H1 (cell line): ENCODE data around the gene STK39. TPM values are rescaled to one million over a fixed set of nuclear protein-coding genes. Genes with fewer than 3 reads are reported as not detected.

Source experiments
- CTCF ChIA-PET: fragments of 300-600 bp; sonication (Branson Sonifier 250); formaldehyde crosslinking; loops from one replicate; lab custom pipeline; 2021; ENCODE audit not compliant: partially characterized antibody; lab: Charles Lee
- POLR2A ChIA-PET: fragments of 300-600 bp; sonication (Branson Sonifier 250); formaldehyde crosslinking; loops from one replicate; lab custom pipeline; 2021; ENCODE audit warnings: inconsistent platforms; ENCODE audit not compliant: partially characterized antibody; lab: Charles Lee
- DNase-seq, 2 experiments: peaks; one replicate each; pipeline versions ENCODE4 v3.0.0 to v3.0.0-alpha.2; 2010 to 2022; ENCODE audit warnings: low spot score in 2 of 2, low read depth in 1 of 2, mixed read lengths in 1 of 2
- FAIRE-seq: peaks from 2 replicates; lab custom pipeline; 2011; peaks lifted over from hg19 to GRCh38; lab: Jason Lieb, UNC
- H2AFZ ChIP-seq: 2 replicates; pipeline ENCODE4 v1.8.1; 2012; ENCODE audit warnings: low read length, inconsistent platforms
- H2AK5ac ChIP-seq: 2 replicates; pipeline ENCODE4 v1.6.1; 2013; ENCODE audit warnings: low read depth, low read length
- H2BK120ac ChIP-seq: replicated peaks from 2 replicates; pipeline ENCODE3; 2013; ENCODE audit warnings: low read depth, low read length, inconsistent platforms
- H2BK12ac ChIP-seq: 2 replicates; pipeline ENCODE4 v1.6.1; 2013; ENCODE audit warnings: low read depth, low read length
- H2BK15ac ChIP-seq: 2 replicates; pipeline ENCODE4 v1.6.1; 2013; ENCODE audit warnings: low read length
- H2BK20ac ChIP-seq: 2 replicates; pipeline ENCODE4 v1.6.1; 2013; ENCODE audit warnings: low read length
- H2BK5ac ChIP-seq: 2 replicates; pipeline ENCODE4 v1.6.1; 2013; ENCODE audit warnings: low read depth, low read length
- H3K14ac ChIP-seq: 2 replicates; pipeline ENCODE4 v1.6.1; 2013; ENCODE audit warnings: inconsistent platforms; ENCODE audit not compliant: insufficient read length
- H3K18ac ChIP-seq: 2 replicates; pipeline ENCODE4 v1.6.1; 2013; ENCODE audit warnings: low read length; ENCODE audit errors: extremely low read depth
- H3K23ac ChIP-seq: 2 replicates; pipeline ENCODE4 v1.6.1; 2013; ENCODE audit warnings: inconsistent platforms; ENCODE audit not compliant: insufficient read length
- H3K23me2 ChIP-seq: 2 replicates; pipeline ENCODE4 v1.6.1; 2013; ENCODE audit warnings: low read depth, low read length
- H3K27ac ChIP-seq: 2 replicates; pipeline ENCODE4 v1.6.1; 2011; ENCODE audit warnings: low read depth, low read length, inconsistent platforms
- H3K27me3 ChIP-seq, 4 experiments: replicated peaks in 1 of 4; 1 replicate in 1 of 4; 2 replicates in 3 of 4; pipeline versions ENCODE4 v1.6.1 to v1.8.1; 2011 to 2013; ENCODE audit warnings: low read length in 3 of 4, mild to moderate bottlenecking in 3 of 4, inconsistent platforms in 2 of 4, mixed read lengths in 2 of 4, moderate library complexity in 1 of 4; ENCODE audit not compliant: control insufficient read depth in 3 of 4, insufficient read depth in 3 of 4; ENCODE audit errors: extremely low read depth in 1 of 4
- H3K36me3 ChIP-seq, 4 experiments: 2 replicates each; pipeline versions ENCODE4 v1.6.1 to v1.8.1; 2011 to 2013; ENCODE audit warnings: mild to moderate bottlenecking in 4 of 4, low read length in 3 of 4, moderate library complexity in 2 of 4, control low read depth in 1 of 4, inconsistent platforms in 1 of 4; ENCODE audit not compliant: insufficient read depth in 4 of 4, control insufficient read depth in 2 of 4
- H3K4ac ChIP-seq: replicated peaks from 2 replicates; pipeline ENCODE3; 2013; ENCODE audit warnings: low read length, low read depth, mixed read lengths, inconsistent platforms; ENCODE audit not compliant: insufficient read length
- H3K4me1 ChIP-seq, 4 experiments: replicated peaks in 1 of 4; 1 replicate in 1 of 4; 2 replicates in 3 of 4; pipeline versions ENCODE4 v1.6.1 to v1.8.1; 2011 to 2013; ENCODE audit warnings: low read length in 3 of 4, inconsistent platforms in 2 of 4, mixed read lengths in 1 of 4; ENCODE audit not compliant: insufficient read depth in 4 of 4, control insufficient read depth in 3 of 4
- H3K4me2 ChIP-seq, 2 experiments: 2 replicates each; pipeline versions ENCODE4 v1.6.1 to v1.8.1; 2011 to 2013; ENCODE audit warnings: low read depth in 2 of 2, low read length in 2 of 2, control low read depth in 1 of 2, inconsistent platforms in 1 of 2, mild to moderate bottlenecking in 1 of 2; ENCODE audit not compliant: insufficient read depth in 1 of 2
- H3K4me3 ChIP-seq, 4 experiments: fragments of 200-600, 300-600 bp in 1 of 4; sonication (generic), shearing (Covaris generic), sonication (Bioruptor Twin) in 1 of 4; 2 replicates each; pipeline versions ENCODE4 v1.5.1 to v1.8.1; 2011 to 2016; ENCODE audit warnings: low read length in 4 of 4, low read depth in 3 of 4, control low read depth in 2 of 4, inconsistent platforms in 2 of 4, mild to moderate bottlenecking in 2 of 4, mixed read lengths in 1 of 4, moderate library complexity in 1 of 4; ENCODE audit not compliant: insufficient read depth in 2 of 4; ENCODE audit errors: extremely low read depth in 1 of 4
- H3K56ac ChIP-seq: replicated peaks from 2 replicates; pipeline ENCODE3; 2013; ENCODE audit warnings: low read depth, mild to moderate bottlenecking, mixed read lengths, low read length, inconsistent platforms; ENCODE audit not compliant: insufficient read length
- H3K79me1 ChIP-seq: 2 replicates; pipeline ENCODE4 v1.6.1; 2013; ENCODE audit warnings: low read depth, low read length, control low read depth
- H3K79me2 ChIP-seq, 2 experiments: 2 replicates each; pipeline versions ENCODE4 v1.6.1 to v1.8.1; 2012 to 2013; ENCODE audit warnings: low read length in 2 of 2, mild to moderate bottlenecking in 2 of 2, inconsistent platforms in 1 of 2; ENCODE audit not compliant: insufficient read depth in 2 of 2, control insufficient read depth in 1 of 2
- H3K9ac ChIP-seq, 4 experiments: replicated peaks in 1 of 4; 1 replicate in 1 of 4; 2 replicates in 3 of 4; pipeline versions ENCODE4 v1.6.1 to v1.8.1; 2011 to 2013; ENCODE audit warnings: low read depth in 3 of 4, low read length in 3 of 4, control low read depth in 2 of 4, mild to moderate bottlenecking in 2 of 4, moderate library complexity in 2 of 4, inconsistent platforms in 1 of 4; ENCODE audit errors: extremely low read depth in 1 of 4
- H3K9me3 ChIP-seq, 2 experiments: 2 replicates each; pipeline versions ENCODE4 v1.6.1 to v1.8.1; 2012 to 2013; ENCODE audit warnings: mild to moderate bottlenecking in 2 of 2, moderate library complexity in 2 of 2, control low read depth in 1 of 2, inconsistent platforms in 1 of 2, low read depth in 1 of 2, low read length in 1 of 2, mixed read lengths in 1 of 2; ENCODE audit not compliant: insufficient read depth in 2 of 2
- H4K20me1 ChIP-seq, 2 experiments: replicated peaks in 1 of 2; 2 replicates each; pipeline versions ENCODE3 to v1.8.1; 2011 to 2013; ENCODE audit warnings: inconsistent platforms in 2 of 2, low read length in 2 of 2, mild to moderate bottlenecking in 1 of 2; ENCODE audit not compliant: insufficient read depth in 2 of 2, control insufficient read depth in 1 of 2
- H4K5ac ChIP-seq: 2 replicates; pipeline ENCODE4 v1.6.1; 2013; ENCODE audit warnings: low read length, low read depth, mixed read lengths, inconsistent platforms; ENCODE audit not compliant: insufficient read length
- H4K8ac ChIP-seq: 2 replicates; pipeline ENCODE4 v1.8.0; 2013; ENCODE audit warnings: mild to moderate bottlenecking, moderate library complexity, low read length, inconsistent platforms; ENCODE audit not compliant: insufficient read depth; ENCODE audit errors: extremely low read depth
- H4K91ac ChIP-seq: replicated peaks from 2 replicates; pipeline ENCODE3; 2013; ENCODE audit warnings: low read length, mixed read lengths, inconsistent platforms; ENCODE audit not compliant: insufficient read length
- CHD2 ChIP-seq: IDR thresholded peaks from 2 replicates; pipeline ENCODE4 v1.6.1; 2012; ENCODE audit warnings: low read length, improper control_type of control experiment
- E2F6 ChIP-seq: IDR thresholded peaks from 2 replicates; pipeline ENCODE4 v1.6.1; 2012; ENCODE audit warnings: inconsistent platforms
- SP4 ChIP-seq: IDR thresholded peaks from 2 replicates; pipeline ENCODE4 v1.6.1; 2012; ENCODE audit warnings: low read length, inconsistent platforms
- WGBS, 2 experiments: shearing (Covaris generic) in 1 of 2; methylation state at CpG; one replicate each; pipeline versions ENCODE4 v1.1.6 to v1.1.7; 2013 to 2015; ENCODE audit warnings: low lambda C conversion rate in 2 of 2, mixed read lengths in 2 of 2, inconsistent platforms in 1 of 2, low coverage in 1 of 2, missing lambda C conversion rate in 1 of 2; ENCODE audit not compliant: insufficient replicate concordance in 2 of 2, insufficient coverage in 1 of 2, insufficient read length in 1 of 2; ENCODE audit errors: extremely low coverage in 1 of 2, missing lambda C conversion rate in 1 of 2; 5-methylcytosine and 5-hydroxymethylcytosine counted together
- polyA plus RNA-seq, 7 experiments: library from polyadenylated mRNA; depleted of rRNA in 3 of 7; stranded (reverse) in 5 of 7; unstranded in 2 of 7; fragments of >200 nt in 5 of 7; fragments of 200-250 nt in 2 of 7; gene quantifications; 1 replicate in 5 of 7; 2 replicates in 1 of 7; 4 replicates in 1 of 7; pipeline versions ENCODE4 v1.2.1 to v1.2.3, GENCODE V29; 2011 to 2013; ENCODE audit warnings: missing spikeins in 2 of 7, mixed read lengths in 2 of 7
- total RNA-seq: library from RNA; stranded (reverse); fragmentation: NEBNext Ultra II Directional; extraction: Animal tissue kit (Norgen Biotek cat#: 25700); gene quantifications from 2 replicates; pipeline ENCODE4 v1.2.1, GENCODE V29; 2021

STK39 gene
- total and polyA plus RNA-seq, 2 of the 8 experiments (the other 6 are each of a cell fraction or from before 2014, with no cell fraction given), result 13.7 to 23.8 TPM

- DNase-seq (no peak), FAIRE-seq (no peak)
- Histone ChIP-seq H3K4me2 (no peak overlapping the region), H2AFZ (no peak overlapping the region), H3K27me3 (no peaks in the 10 kb centered on the region), H3K9me3 (no peaks in the 10 kb centered on the region), H3K36me3 (peaks cover 0 to 4% (median 0%) of the 10 kb centered on the region in 4 experiments; a peak in 1 of 8 replicates), H3K23ac (no peak overlapping the region), H3K27ac (no peak overlapping the region), H2BK15ac (no peak overlapping the region), H4K91ac (no peak overlapping the region), H3K9ac (no peak overlapping the region), H3K79me2 (no peaks in the 10 kb centered on the region), H2BK20ac (no peak overlapping the region), H3K56ac (no peak overlapping the region), H2BK12ac (no peak overlapping the region), H3K79me1 (no peaks in the 10 kb centered on the region), H3K23me2 (no peaks in the 10 kb centered on the region), H2AK5ac (no peak overlapping the region), H2BK120ac (no peak overlapping the region), H4K8ac (no peak overlapping the region), H4K5ac (no peak overlapping the region), H3K4ac (no peak overlapping the region), H2BK5ac (no peak overlapping the region), H3K14ac (no peak overlapping the region), H4K20me1 (no peaks in the 10 kb centered on the region), H3K4me3 (no peak overlapping the region), H3K4me1 (no peaks in the 10 kb centered on the region), H3K18ac (no peak overlapping the region)
- POLR2A ChIA-PET, result no interaction called here
- TF ChIP-seq CHD2 (no peak), E2F6 (no peak), SP4 (no peak)
- WGBS, 2 experiments, result 73% methylated on average over 3 of the region's 3 CpGs; no CpG with 5 or more reads in 1 of the 2 experiments
- CTCF ChIA-PET, result interaction anchor here (0.8 to 2.0 kb wide), 3 partner anchors 11 to 44 kb away, joined by 3 to 7 read pairs (median 4); no protein-coding TSS in a partner anchor
Measured at GRCh38 chr2:168008646-168009195, 238.7 kb downstream of the STK39 start.
